Right renal cortex interstitium (tissue), 3 donors: ENCODE data around the gene USP11. TPM values are rescaled to one million over a fixed set of nuclear protein-coding genes. Genes with fewer than 3 reads are reported as not detected.
"Not testable (repeated sequence)": the region's sequence is repeated elsewhere in the genome, so short reads cannot be mapped to it uniquely, and the experiment has no call there.

Experiments
- DNase-seq, 3 donors: peaks; one replicate each; pipeline ENCODE4 v3.0.0-alpha.2; 2013; ENCODE audit warnings: low read depth in 3 of 3, low spot score in 2 of 3
- polyA plus RNA-seq, 3 donors: library from polyadenylated mRNA; unstranded; fragments of 120-200 nt; gene quantifications; one replicate each; pipeline ENCODE4 v1.2.1, GENCODE V29; 2013; ENCODE audit not compliant: insufficient read length in 3 of 3

The USP11 gene
- polyA plus RNA-seq, 3 donors: 135 to 147 (median 137) TPM

GRCh38 chrX:47242321-47242720 is 9.5 kb downstream of the USP11 start:
- DNase-seq: no peak

- DNase-seq: no peak
Measured at GRCh38 chrX:47243351-47243750, 10.5 kb downstream of the USP11 start.

- no peak for DNase-seq
Measured at GRCh38 chrX:47244676-47245075, 11.9 kb downstream of the USP11 start.

- DNase-seq: no peak
Measured at GRCh38 chrX:47245156-47245555, 12.3 kb downstream of the USP11 start.

- DNase-seq: no peak
Measured at GRCh38 chrX:47247206-47247998, 14.6 kb downstream of the USP11 start.

- DNase-seq: no peak
Measured at GRCh38 chrX:47247999-47248320, 15.2 kb downstream of the USP11 start.

- no peak for DNase-seq
Measured at GRCh38 chrX:47248576-47248975, 15.8 kb downstream of the USP11 start.

GRCh38 chrX:47250017-47250347 is 17.2 kb downstream of the USP11 start:
- DNase-seq: no peak

GRCh38 chrX:47257620-47258019 is 24.8 kb downstream of the USP11 start:
- DNase-seq: not testable (repeated sequence)

- DNase-seq: no peak
Measured at GRCh38 chrX:47264483-47265173, 31.8 kb downstream of the USP11 start.

- DNase-seq: no peak
Measured at GRCh38 chrX:47266643-47267042, 33.8 kb downstream of the USP11 start.

GRCh38 chrX:47272013-47272408 is 39.2 kb downstream of the USP11 start:
- DNase-seq: no peak

GRCh38 chrX:47273011-47273730 is 40.4 kb downstream of the USP11 start:
- no peak for DNase-seq

- no peak for DNase-seq
Measured at GRCh38 chrX:47278691-47279090, 45.9 kb downstream of the USP11 start.

- peak in 2 of 3 donors; percentile 53 to 69 for DNase-seq
Measured at GRCh38 chrX:47283015-47283771, 50.4 kb downstream of the USP11 start.

- DNase-seq: not testable (repeated sequence)
Measured at GRCh38 chrX:47284616-47285015, 51.8 kb downstream of the USP11 start.

GRCh38 chrX:47285836-47286320 is 53.1 kb downstream of the USP11 start:
- no peak for DNase-seq

GRCh38 chrX:47293106-47293505 is 60.3 kb downstream of the USP11 start:
- no peak for DNase-seq

- no peak for DNase-seq
Measured at GRCh38 chrX:47296766-47297365, 64.1 kb downstream of the USP11 start.

GRCh38 chrX:47297874-47298273 is 65.1 kb downstream of the USP11 start:
- peak in 1 of 3 donors; percentile 18 for DNase-seq
